HFFc6 (cell line): Measurements from ENCODE around the gene GARIN6. TPM values are rescaled to one million over a fixed set of nuclear protein-coding genes. Genes with fewer than 3 reads are reported as not detected.

Experiments
- DNase-seq: peaks from one replicate; pipeline ENCODE4 v3.0.0-alpha.2; 2018
- H3K27ac Mint-ChIP-seq: 2 replicates; pipeline ENCODE4 v1.8.0; 2020; ENCODE audit warnings: mild to moderate bottlenecking, mixed read lengths
- H3K27me3 Mint-ChIP-seq: 2 replicates; pipeline ENCODE4 v1.8.0; 2021; ENCODE audit warnings: mild to moderate bottlenecking, moderate library complexity, mixed read lengths; ENCODE audit not compliant: insufficient read depth
- H3K36me3 Mint-ChIP-seq: 2 replicates; pipeline ENCODE4 v1.8.0; 2021; ENCODE audit warnings: low read depth, mixed read lengths
- H3K4me1 Mint-ChIP-seq: 2 replicates; pipeline ENCODE4 v1.8.0; 2020; ENCODE audit warnings: low read depth, mixed read lengths
- H3K4me3 Mint-ChIP-seq: 2 replicates; pipeline ENCODE4 v1.8.0; 2020; ENCODE audit warnings: mild to moderate bottlenecking, moderate library complexity, mixed read lengths
- H3K9me3 Mint-ChIP-seq: 2 replicates; pipeline ENCODE4 v1.8.0; 2020; ENCODE audit warnings: mild to moderate bottlenecking, mixed read lengths
- CTCF ChIP-seq: fragments of 200-600 bp; sonication (generic); IDR thresholded peaks from 2 replicates; pipeline ENCODE4 v1.5.0; 2021; ENCODE audit warnings: antibody characterized with exemption, mild to moderate bottlenecking
- long read RNA-seq: library from polyadenylated mRNA; unstranded; transcript quantifications from one replicate; pipeline ENCODE4 v2.0.0, GENCODE V29; 2019
- total RNA-seq, 6 experiments: library from RNA; stranded (reverse); fragmentation: NEBNext Ultra II Directional; extraction: Animal tissue kit (Norgen Biotek cat#: 25700); gene quantifications; 2 replicates in 1 of 6; 3 replicates in 5 of 6; pipeline ENCODE4 v1.2.3, GENCODE V29; 2021

Gene GARIN6
- not detected for total RNA-seq
- long read RNA-seq: 0 reads

GRCh38 chr12:99647453-99647852, at the start of gene GARIN6:
Gene GARIN6 (plus strand): TSS chr12:99647753. CDS start chr12:99648175, 422 bp downstream.
- Mint-ChIP-seq H3K4me3 (no peak within 1 kb of the TSS), H3K36me3 (no peaks in the 10 kb centered on the region), H3K4me1 (no peaks in the 10 kb centered on the region), H3K27me3 (no peaks in the 10 kb centered on the region), H3K27ac (no peak within 1 kb of the TSS), H3K9me3 (peaks cover 33% of the 10 kb centered on the region)
- no peak for TF ChIP-seq CTCF
- DNase-seq: no peak

GRCh38 chr12:99598785-99599184, 48.8 kb upstream of the GARIN6 start:
- Mint-ChIP-seq H3K4me1 (no peaks in the 10 kb centered on the region), H3K9me3 (peaks cover 40% of the 10 kb centered on the region), H3K4me3 (no peak overlapping the region), H3K27me3 (no peaks in the 10 kb centered on the region; the same call in 1 of the 2 replicates), H3K36me3 (no peaks in the 10 kb centered on the region), H3K27ac (no peak overlapping the region)
- TF ChIP-seq CTCF: no peak
- no peak for DNase-seq

GRCh38 chr12:99600388-99600787, 47.2 kb upstream of the GARIN6 start:
- Mint-ChIP-seq H3K36me3 (no peaks in the 10 kb centered on the region), H3K4me1 (no peaks in the 10 kb centered on the region), H3K27me3 (no peaks in the 10 kb centered on the region; the same call in 1 of the 2 replicates), H3K9me3 (peaks cover 43% of the 10 kb centered on the region), H3K4me3 (no peak overlapping the region), H3K27ac (no peak overlapping the region)
- TF ChIP-seq CTCF: no peak
- DNase-seq: no peak

GRCh38 chr12:99609455-99610181, 37.9 kb upstream of the GARIN6 start:
- no peak for TF ChIP-seq CTCF
- peaks cover 58% of the 10 kb centered on the region for H3K9me3 Mint-ChIP-seq
- H3K4me3 Mint-ChIP-seq: no peak overlapping the region
- H3K4me1 Mint-ChIP-seq: no peaks in the 10 kb centered on the region
- no peak for DNase-seq
- H3K27ac Mint-ChIP-seq: no peak overlapping the region
- no peaks in the 10 kb centered on the region for H3K27me3 Mint-ChIP-seq
- H3K36me3 Mint-ChIP-seq: no peaks in the 10 kb centered on the region

- DNase-seq: no peak
- no peak for TF ChIP-seq CTCF
- Mint-ChIP-seq H3K4me1 (no peaks in the 10 kb centered on the region), H3K36me3 (no peaks in the 10 kb centered on the region), H3K4me3 (no peak overlapping the region), H3K27me3 (no peaks in the 10 kb centered on the region), H3K27ac (no peak overlapping the region), H3K9me3 (peaks cover 68% of the 10 kb centered on the region)
Measured at GRCh38 chr12:99611117-99611516, 36.4 kb upstream of the GARIN6 start.
